HG02840 (cell line): ENCODE data around the gene ANLN.

ENCODE experiments used
- ATAC-seq: cut with Tn5 transposase; IDR thresholded peaks from one replicate; pipeline ENCODE4 v1.9.1; 2021; ENCODE audit warnings: mild to moderate bottlenecking, moderate library complexity, moderate number of reproducible peaks; ENCODE audit not compliant: unreplicated experiment, low FRiP score

ANLN gene, protein sequence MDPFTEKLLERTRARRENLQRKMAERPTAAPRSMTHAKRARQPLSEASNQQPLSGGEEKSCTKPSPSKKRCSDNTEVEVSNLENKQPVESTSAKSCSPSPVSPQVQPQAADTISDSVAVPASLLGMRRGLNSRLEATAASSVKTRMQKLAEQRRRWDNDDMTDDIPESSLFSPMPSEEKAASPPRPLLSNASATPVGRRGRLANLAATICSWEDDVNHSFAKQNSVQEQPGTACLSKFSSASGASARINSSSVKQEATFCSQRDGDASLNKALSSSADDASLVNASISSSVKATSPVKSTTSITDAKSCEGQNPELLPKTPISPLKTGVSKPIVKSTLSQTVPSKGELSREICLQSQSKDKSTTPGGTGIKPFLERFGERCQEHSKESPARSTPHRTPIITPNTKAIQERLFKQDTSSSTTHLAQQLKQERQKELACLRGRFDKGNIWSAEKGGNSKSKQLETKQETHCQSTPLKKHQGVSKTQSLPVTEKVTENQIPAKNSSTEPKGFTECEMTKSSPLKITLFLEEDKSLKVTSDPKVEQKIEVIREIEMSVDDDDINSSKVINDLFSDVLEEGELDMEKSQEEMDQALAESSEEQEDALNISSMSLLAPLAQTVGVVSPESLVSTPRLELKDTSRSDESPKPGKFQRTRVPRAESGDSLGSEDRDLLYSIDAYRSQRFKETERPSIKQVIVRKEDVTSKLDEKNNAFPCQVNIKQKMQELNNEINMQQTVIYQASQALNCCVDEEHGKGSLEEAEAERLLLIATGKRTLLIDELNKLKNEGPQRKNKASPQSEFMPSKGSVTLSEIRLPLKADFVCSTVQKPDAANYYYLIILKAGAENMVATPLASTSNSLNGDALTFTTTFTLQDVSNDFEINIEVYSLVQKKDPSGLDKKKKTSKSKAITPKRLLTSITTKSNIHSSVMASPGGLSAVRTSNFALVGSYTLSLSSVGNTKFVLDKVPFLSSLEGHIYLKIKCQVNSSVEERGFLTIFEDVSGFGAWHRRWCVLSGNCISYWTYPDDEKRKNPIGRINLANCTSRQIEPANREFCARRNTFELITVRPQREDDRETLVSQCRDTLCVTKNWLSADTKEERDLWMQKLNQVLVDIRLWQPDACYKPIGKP

GRCh38 chr7:36389371-36390198 is at the start of gene ANLN:
ANLN (plus strand) TSS chr7:36389862; CDS start chr7:36390027, 165 bp downstream.
- peak; percentile 78 for ATAC-seq

- no peak for ATAC-seq
These were observed 46.1 kb upstream of the ANLN start for GRCh38 chr7:36343548-36343947.

DNA sequence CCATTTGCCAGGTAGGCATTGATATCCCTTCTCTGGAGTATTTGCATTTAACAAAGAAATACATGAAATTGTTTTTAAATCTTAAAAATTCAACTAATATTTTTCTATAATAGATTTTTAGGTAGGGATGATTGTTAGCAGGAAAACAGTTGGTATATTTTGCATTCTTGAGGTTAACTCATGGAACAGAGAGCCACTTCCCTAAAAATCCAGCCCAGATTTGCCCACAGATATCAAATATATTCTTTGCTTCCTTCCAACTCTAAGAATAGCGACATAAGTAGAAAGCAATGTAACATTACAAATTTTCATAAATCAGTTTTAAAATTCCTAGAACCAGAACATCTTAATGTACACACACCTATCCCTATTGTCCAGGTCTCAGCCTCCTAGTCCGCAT is 45.0 kb upstream of the ANLN start:
- no peak for ATAC-seq

DNA sequence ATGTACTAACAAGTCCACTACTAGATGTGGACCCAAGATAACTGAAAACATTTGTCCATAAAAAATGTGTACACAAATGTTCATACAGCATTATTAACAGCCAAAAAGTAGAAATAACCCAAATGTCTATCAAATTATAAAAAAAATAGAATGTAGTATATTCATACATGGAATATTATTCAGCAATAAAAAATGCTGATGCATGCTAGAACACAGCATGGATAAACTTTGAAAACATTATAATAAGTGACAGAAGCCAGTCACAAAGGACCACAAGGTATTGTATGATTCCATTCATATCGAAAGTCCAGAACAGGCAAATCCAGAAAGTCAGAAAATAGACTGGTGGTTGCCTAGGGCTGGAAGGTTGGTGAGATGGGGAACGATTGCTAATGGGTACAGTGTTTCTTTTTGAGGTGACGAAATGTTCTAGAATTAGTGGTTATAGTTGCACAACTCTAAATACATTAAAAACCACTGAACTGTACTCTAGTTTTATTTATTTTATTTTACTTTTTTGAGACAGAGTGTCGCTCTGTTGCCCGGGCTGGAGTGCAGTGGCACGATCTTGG is 43.3 kb upstream of the ANLN start:
- no peak for ATAC-seq

GRCh38 chr7:36348256-36348655 is 41.4 kb upstream of the ANLN start:
- no peak for ATAC-seq

- ATAC-seq = no peak
These were observed 40.9 kb upstream of the ANLN start for GRCh38 chr7:36348771-36349170.

DNA sequence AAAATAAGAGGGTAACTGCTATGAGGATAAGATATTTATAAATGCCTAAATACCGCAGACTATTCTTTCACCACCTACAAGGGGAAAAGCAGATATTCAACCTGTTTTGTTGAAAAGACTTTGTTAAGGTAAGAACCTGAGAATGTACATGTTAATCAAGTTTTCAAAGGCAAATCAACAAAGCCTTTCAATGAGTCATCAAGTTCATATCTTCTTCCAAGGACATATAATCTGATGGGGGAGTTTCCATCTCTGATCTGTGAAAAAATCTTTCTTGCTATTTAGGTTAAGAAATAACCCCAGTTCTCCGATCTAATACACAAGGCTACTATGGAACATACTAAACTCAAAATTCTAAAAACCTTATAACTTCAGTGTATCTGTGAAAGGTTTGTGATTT is 40.0 kb upstream of the ANLN start:
- ATAC-seq = no peak

DNA sequence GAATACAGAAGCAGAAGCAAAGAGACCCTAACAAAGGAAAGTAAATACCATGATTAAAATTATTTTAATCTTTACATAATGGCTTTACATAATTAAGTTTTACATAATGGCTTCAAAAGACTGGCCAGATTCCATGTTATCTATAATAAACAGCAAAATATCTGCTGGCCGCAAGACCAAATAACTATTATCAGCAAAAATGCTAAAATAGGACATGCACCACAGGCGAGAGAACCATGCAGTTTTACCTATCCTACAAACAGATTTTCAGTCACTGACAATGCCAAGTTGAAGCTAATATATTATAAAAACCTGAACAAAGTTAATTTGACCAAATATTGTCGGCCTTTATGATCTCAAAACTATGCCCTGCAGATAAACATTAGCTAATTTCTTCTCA is 34.2 kb upstream of the ANLN start:
- no peak for ATAC-seq

DNA sequence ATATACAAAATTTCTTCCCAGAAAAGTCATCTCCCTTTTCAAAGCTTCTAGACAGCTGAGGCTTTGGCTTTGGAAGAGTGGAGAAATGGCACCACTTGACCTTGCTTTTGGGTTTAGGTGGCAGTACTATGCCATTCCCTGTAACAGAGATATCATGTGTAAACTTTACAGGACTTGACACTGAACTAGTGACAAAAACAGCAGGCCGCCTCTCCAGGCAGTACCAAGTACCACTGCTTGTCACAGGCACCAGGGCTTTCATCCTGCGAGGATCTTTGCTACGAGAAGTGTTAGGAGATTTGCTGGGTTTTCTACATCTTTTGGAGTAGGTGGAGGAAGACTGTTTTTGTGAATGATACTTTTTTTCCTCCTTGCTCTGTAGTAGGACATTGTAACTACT is 32.6 kb upstream of the ANLN start:
- no peak for ATAC-seq

DNA sequence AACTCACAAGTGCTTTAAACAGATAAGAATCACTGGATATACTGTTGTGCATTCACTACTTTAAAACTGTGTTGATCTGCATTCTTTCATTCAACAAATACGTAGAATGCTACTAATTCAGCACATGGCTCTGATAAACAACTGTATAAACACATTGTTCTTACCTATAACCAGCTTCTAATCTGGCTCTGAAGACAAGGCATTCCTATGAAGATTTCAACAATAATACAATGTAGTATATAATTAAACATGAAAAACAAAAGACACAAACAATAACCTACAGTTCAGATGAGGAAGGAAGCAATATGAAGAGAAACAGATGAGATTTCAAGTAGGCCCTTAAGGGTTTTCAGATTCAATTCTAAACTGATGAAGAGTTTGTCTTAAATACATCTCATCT is 31.1 kb upstream of the ANLN start:
- no peak for ATAC-seq

GRCh38 chr7:36360244-36360643 is 29.4 kb upstream of the ANLN start:
- ATAC-seq = no peak

DNA sequence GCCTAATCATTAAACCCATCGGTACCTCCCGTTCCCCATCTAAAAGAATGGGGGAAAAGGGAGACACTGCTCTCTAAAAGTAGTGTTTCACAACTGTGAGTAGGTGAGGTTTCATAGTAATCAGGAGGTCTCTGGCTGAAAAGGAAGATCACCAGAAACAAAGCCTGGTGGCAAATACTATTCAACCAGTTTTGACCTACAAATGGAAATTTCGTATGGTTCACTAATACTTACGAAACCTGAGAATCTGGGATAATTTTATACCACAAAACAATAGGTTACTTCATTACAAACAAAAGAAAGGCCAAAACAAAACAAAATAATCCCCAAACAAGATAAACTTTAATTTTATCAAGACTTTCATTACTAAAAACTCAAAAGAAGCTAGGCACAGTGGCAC is 28.4 kb upstream of the ANLN start:
- no peak for ATAC-seq

DNA sequence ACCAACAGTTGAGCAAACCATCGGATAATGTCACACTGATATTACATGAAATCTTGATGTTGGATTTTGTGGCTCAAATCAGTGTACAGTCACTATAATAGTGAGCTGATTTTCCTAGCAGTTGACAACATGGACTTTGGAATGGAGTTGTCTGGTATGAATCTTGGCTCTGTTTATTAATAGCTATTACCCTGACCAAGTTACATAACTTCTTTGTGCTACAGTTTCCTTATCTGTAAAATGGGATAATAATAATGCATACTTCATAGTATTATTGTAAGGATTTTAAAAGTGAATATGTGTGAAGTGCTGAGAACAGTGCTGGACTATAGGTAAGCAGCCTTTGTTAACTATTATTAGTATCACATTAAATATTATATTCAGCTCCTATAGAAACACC is 26.1 kb upstream of the ANLN start:
- no peak for ATAC-seq

DNA sequence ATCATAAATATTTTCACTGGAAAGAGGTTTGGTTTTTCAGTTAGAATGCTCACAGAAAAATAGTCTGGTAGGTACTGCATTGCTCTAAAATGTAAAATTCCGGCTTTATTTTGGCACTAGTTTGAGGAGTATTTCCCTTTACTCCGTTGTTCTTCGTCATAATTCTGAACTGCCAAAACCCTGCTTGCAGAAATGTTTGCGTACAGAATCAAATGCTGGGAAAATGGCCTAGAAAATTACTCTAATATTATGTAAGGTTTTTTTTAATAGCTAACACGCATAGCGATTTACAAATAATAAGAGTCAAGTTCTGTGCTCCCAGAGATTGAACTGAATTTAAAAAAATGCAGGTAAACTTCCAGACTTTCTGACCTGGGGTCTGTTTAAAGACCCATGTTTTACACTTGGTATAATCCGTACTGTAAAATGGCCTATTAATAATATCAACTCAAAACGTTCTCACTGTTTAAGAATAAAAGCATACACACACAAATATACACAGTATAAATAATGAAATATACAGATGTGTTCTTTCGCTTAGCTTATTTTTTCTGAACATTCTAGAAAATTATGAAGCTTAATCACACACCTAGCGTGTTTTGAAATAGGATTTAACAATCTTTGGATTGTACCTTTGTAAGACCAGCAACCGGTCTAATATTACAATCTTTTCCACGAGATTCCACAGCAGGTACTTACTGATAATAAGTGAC is 23.5 kb upstream of the ANLN start:
- ATAC-seq = no peak

GRCh38 chr7:36366718-36367560 is 22.7 kb upstream of the ANLN start:
- ATAC-seq = peak; percentile 98

- no peak for ATAC-seq
These were observed 22.0 kb upstream of the ANLN start for GRCh38 chr7:36367561-36368077.

DNA sequence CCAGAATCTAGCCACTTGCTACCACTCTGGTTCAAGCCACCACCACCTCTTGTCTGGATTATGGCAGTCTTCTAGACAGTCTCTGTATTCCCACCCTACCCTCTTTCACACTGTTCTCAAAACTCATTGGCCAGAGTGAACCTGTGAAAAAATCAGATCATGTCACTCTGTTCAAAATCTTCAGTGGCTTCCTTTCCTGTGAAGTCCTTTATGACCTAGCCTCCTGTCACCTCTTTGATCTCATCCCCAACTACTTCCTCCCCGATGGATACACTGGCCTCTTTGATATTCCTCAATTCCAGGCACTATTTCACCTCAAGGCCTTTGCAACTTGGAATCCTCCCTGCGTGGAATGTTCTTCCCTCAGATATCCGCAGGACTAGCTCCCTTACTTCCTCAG is 21.2 kb upstream of the ANLN start:
- ATAC-seq = no peak

DNA sequence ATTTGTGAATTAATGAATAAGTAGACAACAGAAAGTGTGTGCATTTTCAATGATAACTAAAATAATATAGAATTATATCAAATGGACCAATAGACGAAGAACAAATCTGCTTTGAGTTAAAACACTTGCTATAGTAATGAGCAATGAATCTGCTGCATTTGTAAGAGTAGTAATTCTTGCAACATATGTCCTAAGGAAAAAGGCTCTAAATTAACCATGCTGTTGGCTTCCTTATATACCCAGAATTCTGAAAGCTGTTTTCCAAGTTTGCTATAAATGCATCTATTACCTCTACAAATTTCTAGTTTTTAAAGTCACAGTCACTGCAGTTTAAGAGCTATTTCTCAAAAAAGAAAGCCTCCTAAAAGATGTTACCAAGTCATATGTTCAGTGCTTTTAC is 20.5 kb upstream of the ANLN start:
- no peak for ATAC-seq
